NCI-H510A treated with DMSO at 0.1 percent for 48 hours (cell line): ENCODE results near the gene ZNF397.
"Not testable (repeated sequence)": the region's sequence is repeated elsewhere in the genome, so short reads cannot be mapped to it uniquely, and the experiment has no call there.

ENCODE experiments used
- DNase-seq: peaks from one replicate; lab custom pipeline; 2025; lab: John Stamatoyannopoulos, UW

ZNF397 gene

GRCh38 chr18:35240664-35241447, at the start of gene ZNF397:
Gene ZNF397 (plus strand): TSS chr18:35241034. CDS start chr18:35242471, 1,437 bp downstream.
- peak; percentile 99 for DNase-seq

- no peak for DNase-seq
Observed at GRCh38 chr18:35191698-35192025, 49.2 kb upstream of the ZNF397 start.

- DNase-seq, result peak; percentile 99
Observed at GRCh38 chr18:35192415-35192814, 48.4 kb upstream of the ZNF397 start.

- peak; percentile 98 for DNase-seq
Observed at GRCh38 chr18:35193316-35193715, 47.5 kb upstream of the ZNF397 start.

- no peak for DNase-seq
Observed at GRCh38 chr18:35197296-35197695, 43.5 kb upstream of the ZNF397 start.

GRCh38 chr18:35201256-35201931, 39.4 kb upstream of the ZNF397 start:
- peak; percentile 81 for DNase-seq

- no peak for DNase-seq
Observed at GRCh38 chr18:35203067-35203466, 37.8 kb upstream of the ZNF397 start.

GRCh38 chr18:35205199-35205712, 35.6 kb upstream of the ZNF397 start:
- DNase-seq, result no peak

- not testable (repeated sequence) for DNase-seq
Observed at GRCh38 chr18:35205746-35206458, 34.9 kb upstream of the ZNF397 start.

GRCh38 chr18:35215026-35215425, 25.8 kb upstream of the ZNF397 start:
- peak; percentile 85 for DNase-seq

- DNase-seq, result not testable (repeated sequence)
Observed at GRCh38 chr18:35216611-35217010, 24.2 kb upstream of the ZNF397 start.

GRCh38 chr18:35219331-35219730, 21.5 kb upstream of the ZNF397 start:
- DNase-seq, result not testable (repeated sequence)

- DNase-seq, result no peak
Observed at GRCh38 chr18:35220424-35220823, 20.4 kb upstream of the ZNF397 start.

- DNase-seq, result no peak
Observed at GRCh38 chr18:35223797-35224196, 17.0 kb upstream of the ZNF397 start.

GRCh38 chr18:35227254-35227653, 13.6 kb upstream of the ZNF397 start:
- no peak for DNase-seq

GRCh38 chr18:35231052-35231451, 9.8 kb upstream of the ZNF397 start:
- peak; percentile 92 for DNase-seq

GRCh38 chr18:35236571-35237363, 4.1 kb upstream of the ZNF397 start:
- DNase-seq, result no peak

GRCh38 chr18:35239314-35239713, 1.5 kb upstream of the ZNF397 start:
- peak; percentile 45 for DNase-seq

GRCh38 chr18:35241448-35241804, 592 bp downstream of the ZNF397 start:
- peak; percentile 93 for DNase-seq

GRCh38 chr18:35242426-35242825, 1.6 kb downstream of the ZNF397 start:
- no peak for DNase-seq

- no peak for DNase-seq
Observed at GRCh38 chr18:35244671-35245070, 3.8 kb downstream of the ZNF397 start.
